NCI-H146 (cell line): ENCODE results near the gene NLRP1.

Source experiments
- DNase-seq: peaks from one replicate; lab custom pipeline; 2025; lab: John Stamatoyannopoulos, UW

The NLRP1 gene

DNA sequence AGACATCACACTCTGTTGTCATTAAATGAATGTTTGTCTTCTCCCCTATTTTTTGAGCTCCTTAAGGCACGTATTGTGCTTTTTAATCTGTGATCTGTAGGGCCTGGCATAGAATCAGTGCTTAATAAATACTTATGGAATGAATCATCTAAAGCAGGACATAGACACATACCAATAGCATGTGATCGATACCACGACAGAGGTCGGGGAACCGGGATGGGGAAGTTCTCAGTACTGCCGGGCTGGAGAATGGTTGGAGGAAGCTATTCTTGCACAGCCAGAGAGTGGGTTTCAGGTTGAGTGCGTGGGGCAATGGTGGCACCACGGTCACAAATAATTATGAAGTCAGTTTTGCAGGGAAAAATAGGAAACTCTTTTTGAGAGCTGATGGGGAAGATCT, 26.8 kb downstream of the NLRP1 start:
- DNase-seq, result no peak

DNA sequence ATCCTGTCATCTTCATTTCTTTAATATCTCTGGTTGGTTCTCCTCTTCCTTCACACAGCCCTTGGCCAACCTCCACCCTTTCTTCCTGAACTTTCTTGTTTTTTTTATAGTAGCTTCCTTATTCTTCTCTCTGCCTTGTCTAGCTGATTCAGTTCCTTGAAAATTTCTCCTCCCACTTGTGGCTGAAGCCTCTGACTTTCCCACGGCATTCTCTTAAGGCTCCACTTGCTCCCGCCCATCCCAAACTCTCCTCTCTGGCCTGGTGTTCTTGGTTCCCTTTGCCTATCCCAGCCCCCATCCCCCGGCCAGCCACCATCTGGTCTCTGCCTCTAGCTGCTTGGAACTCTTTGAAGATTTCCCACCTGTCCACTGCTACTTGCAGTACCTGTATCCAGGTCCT, 29.1 kb downstream of the NLRP1 start:
- no peak for DNase-seq

DNA sequence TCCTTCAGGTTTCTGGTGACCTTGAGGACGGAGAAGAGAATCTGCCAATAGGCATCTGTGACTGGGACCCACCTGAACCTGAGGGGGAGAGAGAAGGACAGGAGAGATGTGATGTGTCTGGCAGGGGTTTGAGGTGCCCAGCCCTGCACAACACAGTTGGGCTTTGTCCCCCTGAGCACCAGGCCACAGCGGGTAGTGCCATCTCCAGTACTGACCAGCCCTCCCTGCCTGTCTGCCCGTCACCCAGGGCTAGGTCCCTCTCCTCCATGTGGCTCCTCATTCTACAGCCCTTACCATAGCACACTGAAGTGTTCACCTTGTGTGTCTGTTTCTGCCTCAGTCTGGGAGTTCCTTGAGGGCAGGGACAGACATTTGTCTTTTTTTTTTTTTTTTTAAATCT, 30.8 kb downstream of the NLRP1 start:
- no peak for DNase-seq

DNA sequence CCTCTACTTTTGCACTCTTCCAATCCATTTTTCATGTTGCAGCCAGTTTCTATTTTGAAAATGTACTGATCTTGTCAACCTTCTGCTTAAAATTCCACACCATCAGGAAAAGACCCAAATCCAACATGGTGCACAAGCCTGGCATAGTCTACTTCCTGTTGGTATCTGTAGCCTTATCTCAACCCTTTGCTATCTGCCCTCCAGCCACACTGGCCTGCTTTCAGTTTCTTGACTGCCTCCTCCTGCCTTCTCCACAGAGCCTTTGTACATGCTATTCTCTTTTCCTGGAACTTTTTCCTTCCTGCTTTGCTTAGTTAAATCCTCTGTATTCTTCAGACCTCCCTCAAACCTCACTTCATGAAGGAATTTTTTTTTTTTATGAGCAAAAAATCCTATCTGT, 31.5 kb downstream of the NLRP1 start:
- DNase-seq, result no peak

DNA sequence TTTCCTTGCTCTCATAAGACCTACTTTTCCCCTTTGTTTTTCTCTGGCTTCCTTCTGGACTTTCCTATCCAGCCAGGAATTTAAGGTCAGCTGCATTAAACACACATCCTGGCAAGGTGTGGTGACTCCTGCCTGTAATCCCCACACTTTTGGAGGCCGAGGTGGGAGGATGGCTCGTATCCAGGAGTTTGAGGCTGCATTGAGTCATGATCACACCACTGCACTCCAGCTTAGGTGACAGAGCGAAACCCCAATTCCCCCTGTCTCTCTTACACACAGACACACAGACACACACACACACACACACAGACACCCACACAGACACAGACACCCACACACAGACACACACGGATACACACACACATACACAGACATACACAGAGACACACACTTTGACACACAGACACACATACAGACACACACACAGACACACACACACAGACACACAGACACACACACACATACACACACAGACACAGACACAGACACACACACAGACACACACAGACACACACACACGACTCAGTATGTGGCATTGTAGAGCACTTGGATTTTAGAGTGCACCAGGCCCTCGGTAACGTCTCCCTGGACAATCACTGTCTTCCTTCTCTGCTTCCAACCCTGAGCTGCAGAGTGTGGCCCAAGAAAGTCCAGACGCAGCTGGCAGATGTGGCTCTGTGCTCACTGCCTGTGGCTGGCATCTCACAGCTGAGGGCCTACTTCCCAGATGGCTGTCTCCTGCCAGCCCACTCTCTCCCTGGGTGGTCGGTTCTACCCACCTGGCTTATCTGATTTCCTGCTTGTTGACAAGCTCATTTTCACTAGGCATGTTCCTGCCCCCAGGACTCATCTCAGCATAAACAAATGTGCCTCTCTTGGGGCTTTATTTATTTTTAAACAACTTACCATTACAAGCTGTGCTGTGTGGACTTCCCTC, 39.0 kb downstream of the NLRP1 start:
- no peak for DNase-seq

DNA sequence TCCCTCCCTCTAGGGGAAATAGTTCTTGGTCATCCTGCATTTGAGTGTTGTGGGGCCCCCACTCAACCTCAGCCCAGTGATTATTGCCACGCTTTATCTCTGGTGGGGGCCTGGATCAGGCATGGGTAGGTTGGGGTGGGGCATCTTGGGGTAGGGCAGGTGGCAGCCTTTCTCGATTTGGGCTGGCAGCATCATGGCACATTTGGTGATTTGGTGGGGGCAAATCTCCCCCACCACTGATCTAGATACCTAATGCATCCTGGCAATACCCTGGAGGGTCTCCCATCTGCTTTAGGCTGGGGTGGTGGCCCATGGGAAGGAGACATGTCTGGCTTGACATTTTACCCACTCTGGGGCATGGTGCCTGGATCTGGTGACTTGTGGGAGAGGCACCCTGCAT, 40.2 kb downstream of the NLRP1 start:
- DNase-seq, result no peak

DNA sequence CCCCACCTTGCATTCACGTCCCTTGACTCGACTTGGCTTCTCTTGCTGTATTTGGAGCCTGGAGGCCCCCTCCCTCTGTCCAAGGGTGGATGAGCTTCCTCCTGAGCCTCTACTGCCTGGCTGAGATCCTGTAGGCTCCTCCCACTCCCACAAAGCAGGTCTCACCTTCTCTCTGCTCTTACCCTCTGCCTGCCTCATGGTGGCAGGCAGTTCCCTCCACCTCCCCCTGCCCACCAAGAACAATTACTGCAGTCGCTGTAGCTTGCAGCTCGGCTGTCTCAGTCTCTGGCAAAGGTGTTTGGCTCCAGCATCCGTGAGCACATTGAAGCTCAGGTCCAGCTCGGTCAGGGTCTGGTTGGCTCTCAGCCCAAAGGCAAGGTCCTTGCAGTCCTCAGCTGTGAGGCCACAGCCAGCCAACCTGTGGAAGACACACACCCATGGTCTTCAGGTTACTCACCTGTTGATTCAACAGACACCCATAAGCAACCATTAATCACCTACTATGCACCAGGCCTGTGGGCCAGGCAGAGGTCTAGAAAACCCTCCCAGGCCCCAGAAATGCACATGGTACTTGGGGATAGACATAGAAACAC, 42.6 kb downstream of the NLRP1 start:
- no peak for DNase-seq

DNA sequence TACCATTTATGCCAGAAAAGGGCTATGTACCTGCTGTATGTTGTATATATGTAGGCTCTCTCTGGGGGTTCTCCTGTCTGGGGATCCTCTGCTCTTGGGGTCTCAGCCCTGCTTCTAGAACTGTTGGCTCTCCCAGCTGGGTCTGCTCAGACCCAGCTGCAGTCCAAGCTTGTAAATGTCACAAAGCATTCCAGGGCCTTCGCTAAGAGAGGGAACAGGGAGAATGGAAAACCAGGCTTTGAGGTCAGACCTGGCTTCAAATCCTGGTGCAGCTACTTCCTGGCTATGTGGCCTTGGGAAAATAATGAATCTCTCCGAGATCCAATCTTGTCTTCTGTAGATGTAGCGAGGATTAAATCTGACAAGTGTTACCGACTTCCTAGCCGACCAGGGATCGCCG, 44.0 kb downstream of the NLRP1 start:
- no peak for DNase-seq

DNA sequence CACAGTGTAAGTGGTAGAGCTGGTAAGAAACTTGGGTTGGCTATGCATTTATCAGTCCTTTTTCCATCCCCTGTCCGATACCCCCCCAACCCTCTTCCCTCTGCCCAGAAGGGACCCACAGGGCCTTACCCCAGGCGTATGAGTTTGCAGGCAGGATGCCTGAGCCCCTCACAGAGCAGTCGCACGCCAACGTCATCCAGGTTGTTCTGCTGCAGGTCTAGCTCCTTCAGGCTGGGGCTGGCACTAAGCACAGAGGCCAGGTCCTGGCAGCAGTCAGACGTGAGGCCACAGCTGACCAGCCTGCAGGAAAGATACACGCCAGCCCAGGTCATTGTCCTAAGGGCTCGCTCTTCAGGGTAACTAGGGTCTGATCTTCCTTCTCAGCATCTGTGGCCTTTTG, 45.0 kb downstream of the NLRP1 start:
- no peak for DNase-seq

DNA sequence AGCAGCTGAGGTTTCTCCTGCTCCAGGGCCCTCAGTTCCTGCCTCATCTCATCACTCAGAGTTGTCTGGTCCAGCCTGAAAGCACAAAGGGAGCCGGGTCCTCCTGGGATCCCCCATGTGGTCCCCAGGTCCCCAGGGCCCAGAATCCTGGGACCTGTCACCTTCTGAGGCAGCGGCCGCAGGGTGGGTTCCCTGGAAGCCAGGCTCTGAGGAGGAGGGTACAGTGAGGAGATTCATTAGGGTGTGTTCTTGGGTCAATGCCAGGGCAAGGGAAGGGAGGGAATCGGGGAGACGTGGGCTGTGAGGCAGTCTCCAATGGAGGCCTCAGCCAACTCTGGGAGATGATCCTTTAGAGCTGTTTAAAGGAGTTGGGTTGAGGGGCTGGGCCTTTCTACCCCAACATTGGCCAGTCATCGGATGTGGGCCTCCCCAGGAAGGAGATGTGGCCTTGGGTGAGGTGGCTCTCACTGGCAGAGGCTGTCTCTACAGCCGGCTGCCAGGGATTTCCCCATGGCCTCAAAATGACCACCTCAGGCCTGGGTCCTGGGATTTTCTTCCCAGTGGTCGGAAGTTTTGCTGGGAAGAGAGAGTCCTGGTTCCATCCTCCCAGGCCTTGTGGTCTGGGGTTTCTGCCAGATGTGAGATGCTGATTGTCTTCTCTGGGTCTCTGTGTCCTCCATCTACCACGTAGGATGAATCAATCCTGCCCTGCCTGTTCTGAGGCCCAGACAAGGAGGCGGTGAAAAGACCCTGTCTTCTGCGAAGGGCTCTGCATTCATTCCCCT, 47.3 kb downstream of the NLRP1 start:
- DNase-seq, result no peak

DNA sequence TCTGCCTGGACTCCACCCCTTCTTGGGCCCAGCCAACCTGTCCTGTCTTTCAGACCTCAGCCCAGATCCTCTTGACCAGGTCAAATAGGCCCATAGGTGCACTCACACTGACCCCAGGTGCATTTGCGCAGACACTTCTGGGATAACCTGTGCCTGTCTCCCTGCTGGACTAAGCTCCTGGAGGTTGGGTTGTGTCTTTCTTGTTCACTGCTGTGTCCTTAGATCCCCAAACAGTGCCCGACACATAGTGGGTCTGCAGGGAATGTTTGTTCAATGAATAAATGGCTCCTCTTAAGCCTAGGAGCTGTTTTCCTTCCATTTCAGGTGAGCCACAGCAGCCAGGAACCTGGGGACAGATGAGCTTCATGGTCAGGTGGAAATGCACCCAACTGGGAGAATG, 48.9 kb downstream of the NLRP1 start:
- no peak for DNase-seq

DNA sequence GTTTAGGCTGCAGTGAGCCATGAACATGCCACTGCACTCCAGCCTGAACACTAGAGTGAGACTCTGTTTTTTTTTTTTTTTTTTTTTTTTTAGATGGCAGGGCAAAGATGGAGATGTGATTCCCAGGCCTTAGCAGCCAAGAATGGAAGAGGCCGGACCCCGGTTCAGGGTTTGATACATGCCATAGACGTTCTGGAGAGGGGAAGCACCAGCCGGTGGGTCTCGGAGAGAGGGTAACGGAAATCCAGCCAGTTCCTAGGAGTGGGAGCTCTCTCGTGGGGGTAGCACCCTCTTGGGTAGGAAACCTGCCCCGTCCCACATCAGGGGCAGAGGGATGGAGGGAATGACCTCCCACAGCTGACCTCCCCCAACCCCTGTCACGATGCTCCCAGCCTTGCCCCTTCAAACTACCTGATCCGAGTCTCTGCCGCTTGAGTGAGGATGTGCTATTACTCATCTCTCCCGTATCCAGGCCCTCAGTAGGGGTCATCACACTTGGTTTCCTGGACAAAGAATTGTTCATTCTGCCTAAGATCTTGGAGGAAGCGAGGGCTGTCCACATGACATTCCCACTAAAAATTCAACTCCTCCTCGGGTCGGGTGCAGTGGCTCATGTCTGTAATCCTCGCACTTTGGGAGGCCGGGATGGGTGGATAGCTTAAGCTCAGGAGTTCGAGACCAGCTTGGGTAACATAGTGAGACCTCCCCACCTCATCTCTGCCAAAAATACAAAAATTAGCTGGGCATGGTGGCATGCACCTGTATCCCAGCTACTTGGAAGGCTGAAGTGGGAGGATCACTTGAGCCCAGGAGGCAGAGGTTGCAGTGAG, 50.6 kb downstream of the NLRP1 start:
- no peak for DNase-seq

DNA sequence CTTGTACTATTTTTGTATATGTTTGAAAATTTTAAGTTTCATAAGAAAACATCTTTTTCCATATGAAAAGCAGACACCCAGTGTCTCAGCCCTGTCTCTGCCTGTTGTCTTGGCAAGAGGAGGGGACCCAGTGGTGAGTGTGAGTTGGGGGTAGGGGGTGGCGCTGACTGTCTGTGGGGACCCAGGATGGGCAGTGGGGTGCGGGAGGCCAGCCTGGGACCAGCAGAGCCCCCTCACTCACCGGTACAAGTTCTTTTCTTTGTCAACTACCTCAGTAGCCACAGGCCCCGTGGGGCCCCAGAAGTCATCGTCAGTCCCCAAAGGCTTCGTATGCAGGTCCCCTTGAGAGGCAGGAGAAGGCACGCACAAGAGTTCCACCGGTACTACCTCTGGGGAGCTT, 51.7 kb downstream of the NLRP1 start:
- no peak for DNase-seq

DNA sequence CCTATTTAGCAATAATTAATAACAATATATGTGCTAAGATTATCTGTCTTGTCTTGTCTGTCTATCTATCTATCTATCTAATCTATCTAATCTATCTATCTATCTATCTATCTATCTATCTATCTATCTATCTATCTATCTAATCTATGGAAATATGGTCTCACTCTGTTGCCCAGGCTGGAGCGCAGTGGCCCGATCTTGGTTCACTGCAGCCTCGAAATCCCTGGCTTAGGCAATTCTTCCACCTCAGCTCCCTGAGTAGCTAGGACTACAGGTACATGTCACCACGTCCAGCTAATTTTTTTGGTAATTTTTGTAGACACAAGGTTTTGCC, 53.3 kb downstream of the NLRP1 start:
- no peak for DNase-seq

DNA sequence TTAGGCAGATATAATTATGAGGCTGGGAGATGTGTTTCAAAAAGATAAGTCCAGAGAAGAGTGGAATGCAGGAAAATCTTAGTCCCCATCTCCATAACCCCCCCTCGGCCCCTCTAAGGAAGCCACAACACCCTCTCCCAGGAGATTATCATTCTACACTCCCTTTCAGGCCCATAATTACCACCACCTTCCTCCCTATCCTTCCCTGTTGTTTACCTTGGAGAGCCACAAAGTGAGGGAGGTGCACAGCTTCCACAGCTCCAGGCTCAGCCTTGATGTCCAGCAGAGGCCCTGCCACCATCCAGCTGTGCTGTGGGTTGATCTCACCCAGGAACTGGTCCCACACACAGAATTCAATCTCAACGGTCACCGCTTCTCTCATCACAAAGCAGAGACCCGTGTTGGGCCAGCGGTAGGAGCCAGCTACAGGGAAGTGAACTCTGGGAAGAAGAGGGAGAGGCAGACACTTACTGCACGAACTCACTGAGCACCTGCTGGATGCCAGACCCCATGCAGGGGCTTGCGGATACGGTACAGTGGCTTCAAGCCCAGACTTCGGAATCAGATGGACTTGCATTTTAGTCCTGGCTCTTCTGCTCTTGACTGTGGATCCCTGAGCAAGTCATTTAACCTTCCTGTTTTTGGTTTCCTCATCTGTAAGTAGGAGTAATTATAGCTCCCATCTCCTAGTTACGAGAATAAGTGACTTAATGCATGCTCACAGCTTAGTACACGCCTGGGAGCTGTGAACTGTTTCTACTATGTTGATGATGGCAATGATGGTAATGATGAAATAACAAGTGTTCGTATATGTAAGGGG, 53.8 kb downstream of the NLRP1 start:
- DNase-seq, result no peak

DNA sequence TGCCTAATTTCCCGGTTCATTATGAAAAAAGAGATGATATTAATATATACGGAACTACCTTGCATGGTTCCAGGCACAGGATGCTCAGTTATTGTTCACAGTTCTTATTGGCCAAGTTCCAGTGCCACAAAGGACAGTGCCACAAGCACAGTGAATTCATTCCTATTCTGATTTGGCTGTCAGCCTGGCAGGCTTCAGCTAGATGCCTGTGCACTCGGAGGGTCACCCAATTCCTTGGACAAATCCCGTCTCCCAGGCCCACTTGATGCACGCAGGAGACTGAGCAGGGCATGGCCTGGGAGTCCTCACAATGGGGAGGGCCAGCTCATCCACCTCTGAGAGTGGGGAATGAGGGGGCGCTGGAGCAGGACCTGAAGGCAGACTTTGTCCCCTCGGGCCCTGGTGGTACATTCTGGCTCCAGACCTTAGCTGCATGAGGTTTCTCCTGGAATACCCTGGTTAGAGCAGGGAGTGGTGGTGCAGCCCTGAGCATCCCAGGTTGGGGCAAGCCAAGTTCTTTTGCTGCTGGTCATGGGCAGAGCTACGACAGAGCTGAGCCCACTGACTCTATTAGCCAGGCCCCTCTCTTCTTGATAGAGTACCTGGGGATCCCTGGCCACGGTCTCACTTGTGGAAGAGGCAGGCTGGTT, 56.6 kb downstream of the NLRP1 start:
- DNase-seq, result no peak

DNA sequence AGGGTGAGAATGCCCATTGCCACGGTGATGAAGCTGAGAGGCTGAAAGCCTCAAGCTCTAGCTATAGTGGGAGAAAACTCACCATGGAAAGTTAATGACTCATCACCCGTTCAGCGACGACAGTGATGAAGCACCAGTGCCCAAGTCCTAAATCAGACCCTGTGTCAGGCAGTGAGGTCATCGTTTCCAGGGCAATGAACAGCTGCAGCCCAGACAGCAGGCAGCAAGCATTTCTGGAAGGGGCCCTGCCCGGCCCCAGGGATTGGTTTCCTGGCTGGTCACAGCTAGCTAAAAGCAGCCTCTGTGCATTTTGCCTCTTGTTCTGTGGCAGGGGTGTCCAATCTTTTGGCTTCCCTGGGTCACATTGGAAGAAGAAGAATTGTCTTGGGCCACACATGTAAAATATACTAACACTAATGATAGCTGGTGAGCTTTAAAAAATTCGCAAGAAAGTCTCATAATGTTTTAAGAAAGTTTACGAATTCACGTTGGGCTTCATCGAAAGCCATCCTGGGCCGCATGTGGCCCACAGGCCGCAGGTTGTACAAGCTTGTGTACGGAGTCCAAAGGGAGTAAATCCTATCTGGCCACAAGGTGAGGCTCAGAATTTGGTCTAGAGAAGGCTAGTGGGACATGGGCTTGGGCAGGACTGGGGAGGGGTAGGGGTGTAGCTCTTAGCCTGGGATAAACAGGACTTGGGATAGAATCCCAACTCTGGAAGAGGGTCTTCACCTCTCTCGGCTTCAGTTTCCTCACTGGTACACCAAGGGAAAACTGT, 57.3 kb downstream of the NLRP1 start:
- no peak for DNase-seq

DNA sequence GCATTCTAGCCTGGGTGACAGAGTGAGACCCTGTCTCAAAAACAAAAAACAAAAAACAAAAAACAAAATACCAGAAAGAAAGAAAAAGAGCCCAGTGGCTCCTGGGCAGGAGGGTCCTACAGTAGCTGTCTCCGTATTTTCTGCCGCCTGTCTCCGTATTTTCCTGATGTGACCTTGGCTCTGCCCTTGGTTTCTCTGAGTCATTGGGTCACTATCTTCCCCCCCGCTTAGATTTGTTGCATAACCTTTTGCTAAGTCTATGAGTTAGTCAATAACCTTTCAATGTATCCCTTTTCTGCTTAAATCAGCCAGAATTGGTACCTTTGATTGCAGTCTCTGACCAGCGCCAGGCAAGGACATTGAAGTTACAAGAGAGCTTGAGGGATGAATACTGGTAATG, 61.1 kb downstream of the NLRP1 start:
- DNase-seq, result no peak

DNA sequence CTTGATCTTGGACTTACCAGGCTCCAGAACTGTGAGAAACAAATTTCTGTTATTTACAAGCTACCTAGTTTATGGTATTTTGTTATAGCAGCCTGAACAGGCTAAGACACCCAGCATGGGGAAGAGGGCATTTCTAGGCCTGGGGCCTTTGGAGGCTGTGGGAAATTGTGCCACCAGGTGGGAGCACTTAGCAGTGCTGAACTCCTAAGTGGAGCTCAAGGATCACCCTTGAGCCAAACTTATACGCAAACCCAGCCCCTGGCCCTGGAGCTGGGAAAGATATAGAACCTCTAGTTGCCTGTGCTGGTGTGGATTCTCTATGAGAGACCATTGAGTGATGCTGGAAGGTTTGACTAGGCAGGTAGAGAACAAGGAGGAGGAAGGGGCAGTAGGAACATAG, 61.8 kb downstream of the NLRP1 start:
- DNase-seq, result no peak
